HG03064 (cell line): Measurements from ENCODE around the gene MYBPC3.
A peak's percentile ranks its signal among the peaks of the same experiment; 100 is the strongest.

ENCODE experiments used
- ATAC-seq: cut with Tn5 transposase; IDR thresholded peaks from one replicate; pipeline ENCODE4 v1.9.1; 2021; ENCODE audit warnings: low read depth; ENCODE audit not compliant: unreplicated experiment

MYBPC3 gene

DNA sequence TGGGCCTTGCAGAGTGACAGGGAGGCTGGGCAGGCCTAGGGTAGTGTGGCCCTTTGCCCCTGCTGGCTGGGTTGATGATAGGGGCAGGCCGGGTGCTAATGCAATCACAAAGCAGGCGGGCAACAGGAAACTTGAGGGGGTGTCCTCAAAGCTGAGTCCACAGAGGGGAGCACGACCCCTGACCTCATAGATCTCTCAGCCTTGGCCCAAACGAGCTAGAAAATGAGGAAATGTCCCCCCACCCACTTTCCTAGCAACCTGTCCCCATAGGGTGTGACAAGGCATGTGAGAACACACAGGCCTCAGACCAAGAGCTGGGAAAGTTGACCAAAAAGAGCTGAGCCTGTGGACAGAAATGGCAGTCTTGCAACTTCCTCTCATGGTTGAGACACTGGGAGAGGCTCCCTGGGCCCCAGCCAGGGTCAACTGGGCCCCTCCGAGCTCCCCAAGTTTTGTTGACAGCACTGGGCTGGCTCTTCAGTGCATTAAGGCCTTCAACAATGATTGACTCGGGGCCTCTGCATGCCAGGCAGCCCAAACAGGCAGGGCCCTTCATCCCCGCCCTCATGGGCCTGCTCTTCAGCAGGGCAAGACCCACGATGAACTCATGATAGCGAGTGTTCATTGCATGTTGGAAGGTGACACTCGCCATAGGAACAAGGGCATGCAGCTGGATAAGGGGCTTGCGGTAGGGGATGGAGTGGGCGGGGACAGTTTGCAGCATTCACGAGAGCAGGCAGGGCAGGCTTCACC lies 35.6 kb upstream of the MYBPC3 start:
- no peak for ATAC-seq

GRCh38 chr11:47384498-47384897 lies 32.0 kb upstream of the MYBPC3 start:
- ATAC-seq, result no peak

DNA sequence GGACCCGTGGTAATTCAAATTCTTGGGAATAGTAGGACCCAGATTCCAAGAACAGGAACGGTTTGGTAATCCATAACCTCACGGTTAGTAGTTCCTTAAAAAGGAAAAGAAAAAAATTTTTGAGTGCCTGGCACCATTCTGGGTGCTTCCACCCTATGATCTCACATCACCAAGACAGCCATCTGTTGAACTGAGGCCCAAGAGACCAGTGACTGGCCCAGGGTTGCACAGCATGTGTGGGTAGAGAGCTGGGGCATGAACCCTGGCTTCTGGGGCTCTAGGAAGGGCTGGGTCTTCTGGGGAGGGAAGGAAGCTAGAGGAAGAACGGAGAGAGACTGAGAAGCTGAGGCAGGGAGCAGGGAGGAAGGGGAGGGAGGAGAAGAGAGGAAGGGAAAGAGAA lies 30.6 kb upstream of the MYBPC3 start:
- no peak for ATAC-seq

DNA sequence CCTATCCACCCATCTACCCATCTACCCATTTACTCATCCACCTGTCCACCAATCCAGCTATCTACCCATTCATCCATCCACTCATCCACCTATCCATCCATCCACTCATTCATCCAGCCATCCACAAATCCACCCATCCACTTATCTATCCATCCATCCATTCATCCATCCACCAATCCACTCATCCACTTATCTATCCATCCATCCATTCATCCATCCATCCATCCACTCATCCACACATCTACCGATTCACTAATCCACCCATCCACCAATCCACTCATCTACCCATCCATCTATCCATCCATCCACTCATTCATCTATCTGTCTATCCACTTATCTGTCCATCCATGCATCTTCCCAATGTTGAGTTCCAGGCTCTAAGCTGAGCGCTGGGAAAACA lies 27.6 kb upstream of the MYBPC3 start:
- no peak for ATAC-seq

DNA sequence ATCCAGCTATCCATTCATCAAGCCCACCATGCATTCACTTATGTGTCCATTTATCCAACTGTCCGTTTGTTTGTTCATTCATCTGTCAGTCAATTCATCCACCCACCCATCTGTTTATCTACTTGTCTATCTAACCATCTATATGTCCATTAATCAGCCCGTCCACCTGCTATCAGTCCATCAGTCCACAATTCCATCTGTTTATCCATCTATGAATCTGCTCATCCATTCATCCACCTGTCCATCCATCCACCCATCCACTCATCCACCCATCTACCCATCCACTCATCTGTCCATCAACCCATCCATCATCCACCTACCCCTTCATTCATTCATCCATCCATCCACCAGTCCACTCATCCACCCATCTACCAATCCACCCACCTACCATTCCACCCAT lies 26.8 kb upstream of the MYBPC3 start:
- ATAC-seq, result no peak

DNA sequence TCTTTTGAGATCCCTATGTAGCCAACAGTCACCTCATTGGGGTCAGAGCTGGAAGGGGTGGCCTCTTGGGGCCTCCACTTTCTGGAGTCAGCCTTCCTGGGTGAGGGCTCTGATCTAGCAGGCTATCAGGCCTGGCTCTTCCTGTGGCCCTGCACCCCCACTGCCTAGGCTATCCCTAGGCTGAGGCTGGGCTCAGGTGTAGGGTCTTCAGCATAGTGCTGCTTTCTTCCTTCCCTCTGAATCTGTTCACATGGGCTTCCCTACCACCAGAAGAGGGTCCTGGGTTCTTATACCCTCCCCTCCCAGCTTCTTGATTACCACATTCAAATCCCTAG lies 26.3 kb upstream of the MYBPC3 start:
- no peak for ATAC-seq

DNA sequence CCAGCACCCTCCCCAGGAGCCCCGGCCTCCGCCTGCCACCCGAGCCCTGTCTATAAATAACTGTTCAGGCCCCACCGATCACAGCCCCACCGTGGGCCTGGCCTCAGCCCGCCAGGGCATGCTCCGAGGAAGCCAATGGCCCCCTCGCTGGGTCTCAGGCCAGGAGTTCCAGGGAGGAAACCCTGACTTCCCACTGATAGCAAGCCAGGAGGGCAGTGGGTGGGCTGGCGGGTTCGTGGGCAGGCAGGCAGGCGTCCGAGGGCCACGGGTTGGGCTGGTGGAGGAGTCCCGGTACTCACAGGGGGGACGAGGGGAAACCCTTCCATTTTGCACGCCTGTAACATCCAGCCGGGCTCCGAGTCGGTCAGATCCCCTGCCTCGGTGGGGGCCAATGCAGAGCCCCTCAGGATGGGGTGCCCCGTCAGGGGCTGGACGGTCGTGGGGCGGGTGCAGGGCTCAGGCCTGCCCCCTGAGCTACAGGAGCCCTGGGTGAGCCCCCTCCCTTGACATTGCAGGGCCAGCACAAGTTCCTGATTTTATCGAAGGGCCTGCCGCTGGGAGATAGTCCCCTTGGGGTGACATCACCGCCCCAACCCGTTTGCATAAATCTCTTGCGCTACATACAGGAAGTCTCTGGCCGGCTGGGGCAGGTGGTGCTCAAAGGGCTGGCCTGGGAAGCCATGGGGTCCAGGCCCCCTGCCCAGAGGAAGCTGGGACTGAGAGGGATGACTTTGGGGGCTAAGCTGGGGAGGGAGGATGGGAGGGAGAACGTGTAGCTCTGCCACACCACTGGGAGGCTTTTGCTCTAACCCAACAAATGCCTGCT lies 25.7 kb upstream of the MYBPC3 start, which contains the start of gene SPI1:
Gene SPI1, minus strand, starts transcription at position 538 of the 826 bp plus-strand sequence. Its CDS starts 194 bp downstream, at position 344.
- peak; percentile 69 for ATAC-seq

- peak; percentile 15 for ATAC-seq
These were observed 25.1 kb upstream of the MYBPC3 start for GRCh38 chr11:47377571-47378009.

- ATAC-seq, result peak; percentile 27
These were observed 24.2 kb upstream of the MYBPC3 start for GRCh38 chr11:47376525-47377371.

- no peak for ATAC-seq
These were observed 23.6 kb upstream of the MYBPC3 start for GRCh38 chr11:47376107-47376524.

GRCh38 chr11:47375546-47376085 lies 23.1 kb upstream of the MYBPC3 start:
- no peak for ATAC-seq

- ATAC-seq, result no peak
These were observed 22.5 kb upstream of the MYBPC3 start for GRCh38 chr11:47375020-47375419.

DNA sequence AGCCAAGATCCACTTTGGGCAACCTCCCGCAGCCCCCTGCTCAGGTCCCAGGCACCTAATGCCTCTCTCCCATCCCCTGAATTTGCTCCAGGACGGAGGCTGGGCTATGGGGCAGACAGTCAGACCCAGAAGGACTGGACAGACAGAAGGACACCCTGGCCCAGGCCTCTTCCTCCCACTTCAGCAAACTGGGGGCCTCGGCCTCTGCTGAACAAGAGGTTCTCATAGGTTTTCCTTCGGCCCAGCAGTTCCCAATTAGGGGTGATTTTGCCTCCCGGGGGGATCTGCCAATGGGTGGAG lies 22.2 kb upstream of the MYBPC3 start:
- no peak for ATAC-seq

GRCh38 chr11:47373876-47374719 lies 21.6 kb upstream of the MYBPC3 start:
- no peak for ATAC-seq

GRCh38 chr11:47372422-47372821 lies 19.9 kb upstream of the MYBPC3 start:
- ATAC-seq, result no peak

DNA sequence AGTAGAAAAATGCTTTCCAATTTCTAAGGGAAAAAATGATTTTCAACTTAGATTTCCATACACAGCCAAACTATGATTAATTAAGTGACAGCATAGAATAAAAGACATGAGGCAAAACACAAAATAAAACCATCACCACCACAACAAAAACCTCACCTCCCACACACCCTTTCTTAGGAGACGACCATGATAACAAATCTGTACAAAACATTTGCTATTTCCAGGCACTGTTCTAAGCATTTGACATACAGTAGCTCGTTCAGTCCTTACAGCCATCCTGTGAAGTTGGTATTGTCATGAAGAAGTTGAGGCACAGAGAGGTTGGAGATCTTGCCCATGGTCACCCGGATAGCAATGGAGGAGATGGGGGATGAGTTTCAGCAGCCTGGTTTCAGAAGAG lies 17.2 kb upstream of the MYBPC3 start:
- no peak for ATAC-seq

GRCh38 chr11:47366020-47366490 lies 13.6 kb upstream of the MYBPC3 start:
- no peak for ATAC-seq

DNA sequence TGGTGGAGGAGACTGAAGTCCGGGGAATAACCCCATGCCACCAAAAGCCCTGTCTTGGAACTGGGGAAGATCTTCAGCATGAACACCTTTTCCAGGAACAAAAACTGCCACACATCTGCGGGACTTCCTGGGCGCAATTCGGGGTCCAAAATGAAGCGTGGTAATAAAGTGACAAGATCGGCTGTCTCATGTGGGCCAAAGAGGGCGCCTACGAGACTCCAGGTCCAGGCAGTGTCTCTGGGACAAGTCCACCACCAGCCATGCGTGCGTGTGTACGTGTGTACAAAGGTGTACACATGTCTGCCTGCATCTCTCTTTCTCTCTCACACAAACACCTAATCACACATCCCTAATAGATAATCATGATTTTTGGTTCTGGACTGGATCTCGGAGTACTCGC lies 8.9 kb upstream of the MYBPC3 start:
- ATAC-seq, result no peak

GRCh38 chr11:47360341-47360740 lies 7.8 kb upstream of the MYBPC3 start:
- no peak for ATAC-seq

DNA sequence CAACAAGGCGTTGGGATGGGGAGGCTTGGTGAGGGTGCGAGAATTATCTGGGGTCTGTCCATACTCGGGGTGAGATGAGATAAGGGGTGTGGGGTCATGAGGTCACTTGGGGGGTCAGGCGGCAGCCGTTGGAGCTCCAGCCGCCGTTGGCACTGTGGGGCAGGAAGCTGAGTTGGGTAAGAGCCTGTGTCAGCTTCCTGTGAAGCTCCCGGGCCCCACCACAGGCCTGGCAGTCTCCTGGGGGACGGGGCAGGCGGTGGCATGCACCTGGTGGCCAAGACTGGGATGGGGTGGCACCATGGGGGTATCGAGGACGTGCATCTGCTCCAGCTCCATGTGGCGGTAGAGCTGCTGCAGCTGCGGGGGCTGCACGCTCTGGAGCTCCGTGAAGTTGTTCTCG lies 7.1 kb upstream of the MYBPC3 start:
- no peak for ATAC-seq
